Fibroblast of lung (primary cell): Measurements from ENCODE around the gene PHF10.

ENCODE experiments used
- EZH2 ChIP-seq: IDR thresholded peaks from 2 replicates; pipeline ENCODE4 v1.5.1; 2012; ENCODE audit warnings: low read length, control low read depth, mild to moderate bottlenecking; ENCODE audit errors: missing control alignments
- TF ChIP-seq, protein P1 (sequence below), 2 donors: IDR thresholded peaks in 1 of 2; conservative IDR thresholded peaks in 1 of 2; 1 replicate in 1 of 2; 2 replicates in 1 of 2; pipeline ENCODE4 v1.5.1; 2011 to 2012; ENCODE audit warnings: low read length in 2 of 2, control low read depth in 1 of 2, inconsistent platforms in 1 of 2, low read depth in 1 of 2, mild to moderate bottlenecking in 1 of 2

GRCh38 chr6:169709293-169709692 is 15.0 kb downstream of the PHF10 start:
- no peak for TF ChIP-seq EZH2
- TF ChIP-seq, protein P1, sequence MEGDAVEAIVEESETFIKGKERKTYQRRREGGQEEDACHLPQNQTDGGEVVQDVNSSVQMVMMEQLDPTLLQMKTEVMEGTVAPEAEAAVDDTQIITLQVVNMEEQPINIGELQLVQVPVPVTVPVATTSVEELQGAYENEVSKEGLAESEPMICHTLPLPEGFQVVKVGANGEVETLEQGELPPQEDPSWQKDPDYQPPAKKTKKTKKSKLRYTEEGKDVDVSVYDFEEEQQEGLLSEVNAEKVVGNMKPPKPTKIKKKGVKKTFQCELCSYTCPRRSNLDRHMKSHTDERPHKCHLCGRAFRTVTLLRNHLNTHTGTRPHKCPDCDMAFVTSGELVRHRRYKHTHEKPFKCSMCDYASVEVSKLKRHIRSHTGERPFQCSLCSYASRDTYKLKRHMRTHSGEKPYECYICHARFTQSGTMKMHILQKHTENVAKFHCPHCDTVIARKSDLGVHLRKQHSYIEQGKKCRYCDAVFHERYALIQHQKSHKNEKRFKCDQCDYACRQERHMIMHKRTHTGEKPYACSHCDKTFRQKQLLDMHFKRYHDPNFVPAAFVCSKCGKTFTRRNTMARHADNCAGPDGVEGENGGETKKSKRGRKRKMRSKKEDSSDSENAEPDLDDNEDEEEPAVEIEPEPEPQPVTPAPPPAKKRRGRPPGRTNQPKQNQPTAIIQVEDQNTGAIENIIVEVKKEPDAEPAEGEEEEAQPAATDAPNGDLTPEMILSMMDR (conservative IDR thresholded peaks at IDR 0.05 in 1 of 2, IDR thresholded peaks at IDR 0.05 in 1 of 2; ENCODE audit: low read depth in 1 of 2, low read length in 2 of 2): no peak
